ENCODE measurements around the gene TDO2.

TDO2 gene

DNA sequence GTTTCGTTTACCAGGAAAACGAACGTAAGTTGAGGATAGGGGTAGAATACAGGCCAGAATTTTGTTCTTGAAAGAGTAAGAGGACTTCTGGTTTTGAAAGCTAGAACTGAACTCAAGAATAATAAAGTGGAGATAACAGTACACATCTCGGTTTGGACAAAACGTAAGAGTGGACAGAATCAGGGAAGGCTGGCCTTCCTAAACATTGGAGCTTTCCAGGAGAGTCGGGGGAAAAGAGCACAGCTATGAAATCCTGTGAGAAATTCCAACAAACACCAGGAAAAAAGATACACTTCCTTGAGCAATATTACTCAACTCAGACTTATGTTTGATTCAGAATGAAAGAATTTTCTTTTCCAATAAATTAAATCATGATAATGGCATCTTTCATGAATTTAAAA lies 49.0 kb downstream of the TDO2 start:
- DNase-seq (ENCODE audit: low read depth, low spot score), result no peak
- Histone ChIP-seq H3K36me3 (ENCODE audit: control insufficient read depth, insufficient read depth, low read length) (no peaks in the 10 kb centered on the region), H3K4me1 (ENCODE audit: control insufficient read depth, insufficient read depth, low read length) (no peaks in the 10 kb centered on the region), H3K4me3 (ENCODE audit: low read length) (no peak overlapping the region), H3K27ac (ENCODE audit: low read length) (no peak overlapping the region), H3K27me3 (ENCODE audit: control insufficient read depth, insufficient read depth, low read length) (no peaks in the 10 kb centered on the region), H3K9me3 (ENCODE audit: control insufficient read depth, insufficient read depth, low read length) (no peaks in the 10 kb centered on the region)
- no CpG with 5 or more reads among the region's 6 CpGs for WGBS (ENCODE audit: insufficient coverage, insufficient read length)

DNA sequence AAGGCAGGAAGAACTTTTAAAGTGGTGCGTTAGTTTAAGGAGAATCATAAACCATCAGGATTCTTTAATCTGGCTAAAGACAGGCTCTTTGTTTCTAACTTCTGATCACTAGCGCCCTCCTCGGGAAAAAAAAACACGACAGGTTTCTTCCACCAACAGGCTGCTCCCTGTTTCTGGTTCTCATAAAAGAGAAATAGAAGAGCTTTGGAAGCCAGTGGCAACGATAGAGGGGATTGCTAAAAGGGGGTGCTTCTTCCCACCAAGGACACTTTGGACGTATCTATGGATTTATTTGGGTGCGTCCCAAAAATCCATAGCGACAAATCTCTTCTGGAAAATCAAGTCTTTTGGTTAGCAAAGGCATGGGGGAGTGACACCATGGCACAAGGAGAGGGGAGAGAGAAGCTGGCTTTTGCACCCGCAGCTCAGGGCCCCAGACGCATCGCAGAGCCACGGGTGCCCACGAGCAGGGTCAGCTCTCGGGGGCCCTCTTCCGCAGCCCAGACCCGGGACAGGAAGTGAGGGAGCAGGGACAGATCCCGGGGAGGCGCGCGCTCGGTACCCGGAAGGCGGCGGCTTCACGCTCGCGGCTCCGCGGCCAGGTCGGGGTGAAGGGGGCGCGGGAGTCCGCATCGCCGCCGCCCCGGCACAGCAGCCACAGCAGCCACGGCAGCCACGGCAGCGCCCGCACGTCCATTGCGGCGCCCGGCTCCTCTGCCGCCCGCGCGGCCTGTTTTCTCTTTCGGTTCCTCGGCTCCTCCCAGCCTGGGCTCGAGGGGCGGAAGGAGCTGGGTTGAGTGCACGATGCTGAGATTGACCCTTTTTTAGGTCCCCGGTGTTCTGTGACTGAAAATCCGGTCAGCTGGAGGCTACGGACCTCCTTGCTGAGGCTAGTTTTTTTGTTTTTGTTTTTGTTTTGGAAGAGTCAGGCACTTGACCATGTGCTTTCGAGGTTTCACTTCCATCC lies 49.9 kb downstream of the TDO2 start, which contains the start of gene CTSO:
Gene CTSO, minus strand, starts transcription at position 716 of the 967 bp plus-strand sequence. Its CDS starts 19 bp downstream, at position 697.
- no peak for DNase-seq (ENCODE audit: low read depth, low spot score)
- Histone ChIP-seq H3K4me3 (ENCODE audit: low read length) (peak within 1 kb of the TSS; percentile 81), H3K4me1 (ENCODE audit: control insufficient read depth, insufficient read depth, low read length) (no peaks in the 10 kb centered on the region), H3K9me3 (ENCODE audit: control insufficient read depth, insufficient read depth, low read length) (no peaks in the 10 kb centered on the region), H3K27me3 (ENCODE audit: control insufficient read depth, insufficient read depth, low read length) (no peaks in the 10 kb centered on the region), H3K36me3 (ENCODE audit: control insufficient read depth, insufficient read depth, low read length) (no peaks in the 10 kb centered on the region), H3K27ac (ENCODE audit: low read length) (no peak within 1 kb of the TSS)
- no CpG with 5 or more reads among the region's 58 CpGs for WGBS (ENCODE audit: insufficient coverage, insufficient read length)

DNA sequence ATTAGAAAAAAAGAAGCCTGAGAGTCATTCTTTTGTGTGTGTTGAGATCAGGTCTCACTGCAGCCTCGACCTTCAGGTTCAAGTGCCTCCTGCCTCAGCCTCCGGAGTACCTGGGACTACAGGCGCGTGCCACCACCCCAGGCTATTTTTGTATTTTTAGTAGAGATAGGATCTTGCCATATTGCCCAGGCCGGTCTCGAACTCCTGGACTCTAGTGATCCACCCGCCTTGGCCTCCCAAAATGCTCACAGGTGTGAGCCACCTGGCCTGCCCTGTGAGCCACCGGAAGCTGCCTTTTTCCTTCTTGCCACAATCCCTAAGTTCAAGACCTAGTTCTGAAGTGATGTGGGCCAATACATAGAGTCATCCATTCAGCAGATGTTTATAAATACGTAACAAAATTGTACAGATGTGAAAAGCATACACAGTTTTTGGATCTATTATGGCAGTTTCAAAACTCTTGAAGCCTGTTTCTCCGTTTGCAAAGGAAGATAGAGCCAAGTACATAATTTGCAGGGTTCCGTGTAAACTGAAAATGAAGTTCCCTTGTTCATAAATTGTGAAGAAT lies 50.7 kb downstream of the TDO2 start:
- Histone ChIP-seq H3K4me1 (ENCODE audit: control insufficient read depth, insufficient read depth, low read length) (no peaks in the 10 kb centered on the region), H3K27me3 (ENCODE audit: control insufficient read depth, insufficient read depth, low read length) (no peaks in the 10 kb centered on the region), H3K4me3 (ENCODE audit: low read length) (peak overlapping the region; percentile 81; the same call in 1 of the 2 replicates), H3K36me3 (ENCODE audit: control insufficient read depth, insufficient read depth, low read length) (no peaks in the 10 kb centered on the region), H3K9me3 (ENCODE audit: control insufficient read depth, insufficient read depth, low read length) (no peaks in the 10 kb centered on the region), H3K27ac (ENCODE audit: low read length) (no peak overlapping the region)
- no CpG with 5 or more reads among the region's 11 CpGs for WGBS (ENCODE audit: insufficient coverage, insufficient read length)
- DNase-seq (ENCODE audit: low read depth, low spot score), result no peak

DNA sequence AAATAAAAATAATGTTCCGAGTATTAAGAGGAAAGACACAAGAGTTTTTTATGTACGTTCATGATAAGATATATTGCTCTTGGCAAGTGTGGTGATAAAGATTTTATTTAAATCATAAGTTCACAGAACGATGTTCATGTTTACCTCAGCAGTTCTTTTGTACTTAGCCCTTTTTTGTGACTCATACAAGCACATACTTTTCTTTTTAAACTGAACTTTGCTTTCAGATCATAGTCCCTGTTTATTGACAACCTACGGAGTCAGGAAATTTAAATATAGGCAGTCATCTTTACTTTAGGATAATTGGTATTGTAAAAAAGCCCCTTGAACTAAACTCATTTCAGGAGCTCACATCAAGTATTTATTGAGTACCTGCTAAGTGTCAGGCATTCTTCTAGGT lies 51.4 kb downstream of the TDO2 start:
- Histone ChIP-seq H3K27ac (ENCODE audit: low read length) (no peak overlapping the region), H3K4me1 (ENCODE audit: control insufficient read depth, insufficient read depth, low read length) (no peaks in the 10 kb centered on the region), H3K9me3 (ENCODE audit: control insufficient read depth, insufficient read depth, low read length) (no peaks in the 10 kb centered on the region), H3K27me3 (ENCODE audit: control insufficient read depth, insufficient read depth, low read length) (no peaks in the 10 kb centered on the region), H3K36me3 (ENCODE audit: control insufficient read depth, insufficient read depth, low read length) (no peaks in the 10 kb centered on the region), H3K4me3 (ENCODE audit: low read length) (no peak overlapping the region)
- DNase-seq (ENCODE audit: low read depth, low spot score), result no peak
- no CpG with 5 or more reads among the region's 4 CpGs for WGBS (ENCODE audit: insufficient coverage, insufficient read length)

DNA sequence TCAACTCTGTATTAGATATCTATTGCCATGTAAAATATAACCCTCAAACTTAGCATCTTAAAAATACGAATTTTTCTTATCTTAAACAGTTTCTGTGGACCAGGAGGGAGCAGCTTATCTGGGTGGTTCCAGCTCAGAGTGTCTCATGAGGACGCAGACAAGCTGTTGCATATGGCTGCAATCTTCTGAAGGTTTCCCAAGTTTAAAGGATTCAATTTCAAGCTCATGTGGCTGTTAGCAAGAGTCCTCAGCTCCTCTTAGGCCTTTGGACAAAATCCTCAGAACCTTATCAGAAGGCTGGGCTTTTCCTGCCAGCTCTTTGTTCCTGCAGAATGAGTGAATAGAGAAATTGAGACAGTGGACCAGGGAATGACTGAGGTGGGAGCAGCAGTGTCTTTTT lies 53.0 kb downstream of the TDO2 start:
- WGBS (ENCODE audit: insufficient coverage, insufficient read length), result no CpG with 5 or more reads among the region's 2 CpGs
- H3K4me1 ChIP-seq (ENCODE audit: control insufficient read depth, insufficient read depth, low read length), result no peaks in the 10 kb centered on the region
- DNase-seq (ENCODE audit: low read depth, low spot score), result no peak
- H3K9me3 ChIP-seq (ENCODE audit: control insufficient read depth, insufficient read depth, low read length), result no peaks in the 10 kb centered on the region
- no peak overlapping the region for H3K27ac ChIP-seq (ENCODE audit: low read length)
- H3K4me3 ChIP-seq (ENCODE audit: low read length), result no peak overlapping the region
- H3K36me3 ChIP-seq (ENCODE audit: control insufficient read depth, insufficient read depth, low read length), result no peaks in the 10 kb centered on the region
- H3K27me3 ChIP-seq (ENCODE audit: control insufficient read depth, insufficient read depth, low read length), result no peaks in the 10 kb centered on the region

DNA sequence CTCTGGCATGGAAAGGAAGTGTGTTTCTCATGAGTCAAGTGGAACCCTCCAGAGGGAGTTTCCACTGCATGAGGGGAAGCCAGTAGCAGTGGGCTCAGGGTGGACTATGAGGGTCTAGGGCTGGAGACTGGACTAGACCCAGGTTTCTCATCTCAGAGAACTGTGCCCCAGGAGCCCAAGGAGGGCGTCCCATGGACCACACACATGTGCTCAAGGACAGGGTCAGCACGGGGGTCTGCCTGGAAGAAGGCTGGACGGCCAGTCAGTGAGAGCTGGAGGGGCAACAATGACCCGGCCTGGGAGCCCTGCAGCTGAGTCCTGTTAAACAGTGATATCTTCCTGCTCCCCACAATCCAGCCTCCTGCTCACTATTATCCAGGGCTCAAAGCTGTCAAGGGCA lies 55.9 kb downstream of the TDO2 start:
- H3K27me3 ChIP-seq (ENCODE audit: control insufficient read depth, insufficient read depth, low read length), result no peaks in the 10 kb centered on the region
- WGBS (ENCODE audit: insufficient coverage, insufficient read length), result no CpG with 5 or more reads among the region's 4 CpGs
- DNase-seq (ENCODE audit: low read depth, low spot score), result no peak
- no peaks in the 10 kb centered on the region for H3K9me3 ChIP-seq (ENCODE audit: control insufficient read depth, insufficient read depth, low read length)
- no peaks in the 10 kb centered on the region for H3K4me1 ChIP-seq (ENCODE audit: control insufficient read depth, insufficient read depth, low read length)
- H3K36me3 ChIP-seq (ENCODE audit: control insufficient read depth, insufficient read depth, low read length), result no peaks in the 10 kb centered on the region
- no peak overlapping the region for H3K4me3 ChIP-seq (ENCODE audit: low read length)
- no peak overlapping the region for H3K27ac ChIP-seq (ENCODE audit: low read length)

DNA sequence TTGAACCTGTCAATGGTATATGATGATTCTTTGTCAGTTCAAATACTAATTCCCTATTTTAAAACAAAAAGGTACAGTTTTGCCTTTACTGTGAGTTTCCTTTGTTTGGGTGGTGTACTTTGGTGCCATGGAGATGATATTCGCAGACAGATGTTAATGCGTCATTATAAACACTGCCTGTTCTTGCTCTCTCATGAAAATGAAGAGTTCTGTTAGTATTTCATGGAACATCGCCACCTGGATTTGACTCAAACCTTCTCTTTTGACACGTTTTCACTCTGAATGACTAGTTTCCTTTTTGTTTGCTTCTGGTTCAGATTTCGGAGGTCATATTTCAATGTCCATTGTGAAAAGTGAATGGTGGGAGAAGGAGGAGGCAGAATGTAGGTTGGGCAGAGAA lies 57.0 kb downstream of the TDO2 start:
- no peaks in the 10 kb centered on the region for H3K36me3 ChIP-seq (ENCODE audit: control insufficient read depth, insufficient read depth, low read length)
- no peak overlapping the region for H3K27ac ChIP-seq (ENCODE audit: low read length)
- H3K4me1 ChIP-seq (ENCODE audit: control insufficient read depth, insufficient read depth, low read length), result no peaks in the 10 kb centered on the region
- no peak overlapping the region for H3K4me3 ChIP-seq (ENCODE audit: low read length)
- DNase-seq (ENCODE audit: low read depth, low spot score), result no peak
- H3K9me3 ChIP-seq (ENCODE audit: control insufficient read depth, insufficient read depth, low read length), result no peaks in the 10 kb centered on the region
- H3K27me3 ChIP-seq (ENCODE audit: control insufficient read depth, insufficient read depth, low read length), result no peaks in the 10 kb centered on the region
- WGBS (ENCODE audit: insufficient coverage, insufficient read length), result no CpG with 5 or more reads among the region's 5 CpGs

DNA sequence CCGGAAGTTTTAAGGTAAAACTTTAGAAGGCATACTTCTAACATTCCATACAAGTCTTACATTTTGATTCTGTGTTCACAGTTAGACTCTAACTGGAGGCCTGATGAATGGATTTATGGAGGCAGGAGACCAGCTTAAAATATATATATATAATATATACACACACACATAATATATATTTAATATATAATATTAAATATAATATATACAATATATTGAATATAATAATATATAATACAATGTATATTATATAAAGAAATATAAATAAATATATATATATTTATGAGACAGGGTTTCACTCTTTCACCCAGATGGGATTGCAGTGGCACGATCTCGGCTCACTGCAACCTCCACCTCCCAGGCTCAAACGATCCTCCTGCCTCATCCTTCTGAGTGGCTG lies 58.1 kb downstream of the TDO2 start:
- Histone ChIP-seq H3K27me3 (ENCODE audit: control insufficient read depth, insufficient read depth, low read length) (no peaks in the 10 kb centered on the region), H3K36me3 (ENCODE audit: control insufficient read depth, insufficient read depth, low read length) (no peaks in the 10 kb centered on the region), H3K4me3 (ENCODE audit: low read length) (no peak overlapping the region), H3K9me3 (ENCODE audit: control insufficient read depth, insufficient read depth, low read length) (no peaks in the 10 kb centered on the region), H3K4me1 (ENCODE audit: control insufficient read depth, insufficient read depth, low read length) (no peaks in the 10 kb centered on the region), H3K27ac (ENCODE audit: low read length) (no peak overlapping the region)
- no CpG with 5 or more reads among the region's 4 CpGs for WGBS (ENCODE audit: insufficient coverage, insufficient read length)
- no peak for DNase-seq (ENCODE audit: low read depth, low spot score)

DNA sequence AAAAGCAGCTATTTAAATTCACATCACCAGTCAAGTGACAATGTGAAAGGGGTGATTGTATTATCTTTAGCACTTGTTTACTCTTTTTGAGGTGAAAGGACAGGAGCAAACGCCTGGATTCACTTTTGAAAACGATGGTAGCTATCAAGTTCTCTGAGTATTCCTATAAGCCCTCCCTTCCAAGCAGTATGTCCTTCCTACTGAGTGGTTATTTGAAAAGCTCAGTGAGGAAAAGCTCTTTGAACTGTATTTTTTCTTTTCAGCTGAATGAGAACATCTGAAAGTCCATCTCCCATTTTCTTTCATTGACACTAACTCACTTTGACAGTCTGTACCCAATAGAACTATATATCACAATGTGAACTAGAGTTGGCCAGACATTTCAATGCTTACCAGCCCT lies 59.3 kb downstream of the TDO2 start:
- H3K36me3 ChIP-seq (ENCODE audit: control insufficient read depth, insufficient read depth, low read length), result no peaks in the 10 kb centered on the region
- no peak overlapping the region for H3K4me3 ChIP-seq (ENCODE audit: low read length)
- H3K9me3 ChIP-seq (ENCODE audit: control insufficient read depth, insufficient read depth, low read length), result no peaks in the 10 kb centered on the region
- WGBS (ENCODE audit: insufficient coverage, insufficient read length), result no CpG with 5 or more reads among the region's 2 CpGs
- H3K27me3 ChIP-seq (ENCODE audit: control insufficient read depth, insufficient read depth, low read length), result no peaks in the 10 kb centered on the region
- no peak for DNase-seq (ENCODE audit: low read depth, low spot score)
- H3K4me1 ChIP-seq (ENCODE audit: control insufficient read depth, insufficient read depth, low read length), result no peaks in the 10 kb centered on the region
- no peak overlapping the region for H3K27ac ChIP-seq (ENCODE audit: low read length)

DNA sequence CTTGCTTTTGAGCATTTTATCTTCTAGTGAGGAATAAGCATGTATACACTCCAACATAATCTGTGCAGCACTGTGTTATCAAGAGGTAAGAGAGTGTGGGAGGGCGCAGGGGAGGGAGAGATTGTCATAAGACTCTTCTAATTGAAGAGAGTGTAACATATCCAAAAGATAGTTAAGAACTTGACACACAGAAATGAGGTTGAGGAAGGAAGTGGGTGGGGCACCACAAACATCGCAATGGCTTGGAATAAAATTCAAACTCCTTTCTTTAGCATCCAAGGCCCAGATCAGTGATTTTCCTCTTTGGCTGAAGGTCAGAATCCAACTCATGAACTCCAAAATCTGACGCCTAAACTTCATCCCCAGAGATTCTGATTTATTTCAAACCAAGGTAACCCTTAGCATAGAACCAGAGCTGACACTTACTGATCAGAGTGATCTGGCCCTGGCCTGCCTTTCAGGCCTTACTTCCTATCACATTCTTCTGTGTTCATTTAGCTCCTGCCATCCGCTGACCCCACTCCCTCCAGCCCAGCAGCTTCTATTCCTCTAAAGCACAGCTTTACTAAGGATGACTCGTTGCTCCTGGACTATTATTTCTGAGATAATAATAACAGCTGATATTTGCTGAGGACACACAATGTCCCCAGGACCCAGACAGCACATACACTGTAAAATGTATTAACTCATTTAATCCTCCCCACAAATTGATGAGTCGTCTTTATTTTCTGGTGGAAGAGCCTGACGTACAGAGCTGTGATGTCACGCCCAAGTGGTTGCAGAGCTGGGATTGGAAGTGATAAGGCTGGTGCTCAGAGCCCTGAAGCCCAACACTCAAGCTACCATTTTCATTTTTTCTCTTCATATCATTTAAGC lies 60.8 kb downstream of the TDO2 start:
- H3K36me3 ChIP-seq (ENCODE audit: control insufficient read depth, insufficient read depth, low read length), result no peaks in the 10 kb centered on the region
- DNase-seq (ENCODE audit: low read depth, low spot score), result no peak
- no CpG with 5 or more reads among the region's 8 CpGs for WGBS (ENCODE audit: insufficient coverage, insufficient read length)
- no peaks in the 10 kb centered on the region for H3K4me1 ChIP-seq (ENCODE audit: control insufficient read depth, insufficient read depth, low read length)
- no peaks in the 10 kb centered on the region for H3K9me3 ChIP-seq (ENCODE audit: control insufficient read depth, insufficient read depth, low read length)
- H3K27ac ChIP-seq (ENCODE audit: low read length), result no peak overlapping the region
- H3K4me3 ChIP-seq (ENCODE audit: low read length), result no peak overlapping the region
- H3K27me3 ChIP-seq (ENCODE audit: control insufficient read depth, insufficient read depth, low read length), result no peaks in the 10 kb centered on the region
